IMR-90 (cell line): ENCODE results near the gene RPL14. TPM values are rescaled to one million over a fixed set of nuclear protein-coding genes. Genes with fewer than 3 reads are reported as not detected.

ENCODE experiments used
- ATAC-seq: fragments of 200-7000 bp; cut with Tn5 transposase; 2 replicates; pipeline ENCODE4 v1.9.1; 2020; ENCODE audit warnings: low read depth, mild to moderate bottlenecking, moderate library complexity
- BruUV-seq: library from RNA; stranded (reverse); fragments of 400-500 nt; replicated peaks from 2 replicates; lab custom pipeline; 2021; lab: Mats Ljungman, UMichigan
- CTCF ChIA-PET: fragments of 300-600 bp; formaldehyde crosslinking; extraction: SDS; loops from one replicate; lab custom pipeline; 2021; ENCODE audit warnings: antibody characterized with exemption; lab: Yijun Ruan, JAX
- POLR2A ChIA-PET: fragments of 300-600 bp; sonication (Branson Sonifier 250); formaldehyde crosslinking; loops from one replicate; lab custom pipeline; 2022; ENCODE audit warnings: antibody characterized with exemption; ENCODE audit not compliant: unreplicated experiment; lab: Charles Lee
- DNase-seq: peaks from one replicate; pipeline ENCODE4 v3.0.0; 2013
- H2AFZ ChIP-seq: replicated peaks from 2 replicates; pipeline ENCODE3; 2013; ENCODE audit warnings: low read length, mild to moderate bottlenecking; ENCODE audit not compliant: poor library complexity
- H2AK5ac ChIP-seq: 2 replicates; pipeline ENCODE4 v1.6.1; 2013; ENCODE audit warnings: low read depth, low read length, inconsistent platforms
- H2AK9ac ChIP-seq: replicated peaks from 2 replicates; pipeline ENCODE3; 2013; ENCODE audit warnings: mild to moderate bottlenecking, low read depth, low read length, moderate library complexity; ENCODE audit not compliant: poor library complexity
- H2BK120ac ChIP-seq: 2 replicates; pipeline ENCODE4 v1.6.1; 2013; ENCODE audit warnings: low read depth, low read length, inconsistent platforms
- H2BK15ac ChIP-seq: 3 replicates; pipeline ENCODE4 v1.6.1; 2013; ENCODE audit warnings: low read depth, low read length, inconsistent platforms
- H2BK20ac ChIP-seq: 2 replicates; pipeline ENCODE4 v1.6.1; 2013; ENCODE audit warnings: low read depth, mild to moderate bottlenecking, inconsistent platforms, low read length, moderate library complexity
- H2BK5ac ChIP-seq: 2 replicates; pipeline ENCODE4 v1.6.1; 2013; ENCODE audit warnings: mild to moderate bottlenecking, low read depth, low read length, inconsistent platforms; ENCODE audit not compliant: poor library complexity, severe bottlenecking
- H3K14ac ChIP-seq: replicated peaks from 2 replicates; pipeline ENCODE4 v1.6.1; 2013; ENCODE audit warnings: low read depth, low read length, inconsistent platforms
- H3K18ac ChIP-seq: 2 replicates; pipeline ENCODE4 v1.6.1; 2013; ENCODE audit warnings: low read depth, low read length, control low read depth
- H3K23ac ChIP-seq: 2 replicates; pipeline ENCODE4 v1.6.1; 2013; ENCODE audit warnings: low read depth, low read length, inconsistent platforms
- H3K27ac ChIP-seq: 2 replicates; pipeline ENCODE4 v1.5.1; 2013; ENCODE audit warnings: mild to moderate bottlenecking, control low read depth, low read length; ENCODE audit not compliant: insufficient read depth
- H3K27me3 ChIP-seq: 2 replicates; pipeline ENCODE4 v1.6.1; 2013; ENCODE audit warnings: low read length; ENCODE audit not compliant: control insufficient read depth, insufficient read depth
- H3K36me3 ChIP-seq: 2 replicates; pipeline ENCODE4 v1.6.1; 2013; ENCODE audit warnings: low read length, mixed read lengths; ENCODE audit not compliant: control insufficient read depth, insufficient read depth
- H3K4ac ChIP-seq: 2 replicates; pipeline ENCODE4 v1.6.1; 2013; ENCODE audit warnings: low read depth, low read length, inconsistent platforms
- H3K4me1 ChIP-seq: 2 replicates; pipeline ENCODE4 v1.6.1; 2013; ENCODE audit warnings: low read length, mixed read lengths; ENCODE audit not compliant: control insufficient read depth, insufficient read depth
- H3K4me2 ChIP-seq: 2 replicates; pipeline ENCODE4 v1.6.1; 2013; ENCODE audit warnings: low read depth, mild to moderate bottlenecking, control low read depth, low read length, moderate library complexity
- H3K4me3 ChIP-seq: 2 replicates; pipeline ENCODE4 v1.5.1; 2013; ENCODE audit warnings: low read depth, mild to moderate bottlenecking, control low read depth, low read length, moderate library complexity; ENCODE audit not compliant: insufficient read depth
- H3K56ac ChIP-seq: 2 replicates; pipeline ENCODE4 v1.6.1; 2013; ENCODE audit warnings: low read length, inconsistent platforms; ENCODE audit not compliant: insufficient read depth; ENCODE audit errors: extremely low read depth
- H3K79me1 ChIP-seq, 2 experiments: 2 replicates each; pipeline ENCODE4 v1.6.1; 2013; ENCODE audit warnings: low read length in 2 of 2, inconsistent platforms in 1 of 2, low read depth in 1 of 2
- H3K9ac ChIP-seq: 2 replicates; pipeline ENCODE4 v1.6.1; 2013; ENCODE audit warnings: low read depth, low read length, control low read depth
- H3K9me1 ChIP-seq: 2 replicates; pipeline ENCODE4 v1.6.1; 2013; ENCODE audit warnings: low read length, inconsistent platforms; ENCODE audit not compliant: insufficient read depth
- H3K9me3 ChIP-seq: 2 replicates; pipeline ENCODE4 v1.6.1; 2013; ENCODE audit warnings: low read length; ENCODE audit not compliant: control insufficient read depth, insufficient read depth
- H4K20me1 ChIP-seq: 2 replicates; pipeline ENCODE4 v1.6.1; 2013; ENCODE audit warnings: low read length, inconsistent platforms; ENCODE audit not compliant: insufficient read depth
- H4K5ac ChIP-seq: 2 replicates; pipeline ENCODE4 v1.6.1; 2013; ENCODE audit warnings: mild to moderate bottlenecking, low read depth, low read length, control low read depth
- H4K8ac ChIP-seq, 2 experiments: 2 replicates each; pipeline ENCODE4 v1.6.1; 2013; ENCODE audit warnings: low read depth in 2 of 2, low read length in 2 of 2, control low read depth in 1 of 2, inconsistent platforms in 1 of 2
- H4K91ac ChIP-seq: 2 replicates; pipeline ENCODE4 v1.6.1; 2013; ENCODE audit warnings: low read depth, low read length, inconsistent platforms; ENCODE audit not compliant: insufficient read depth
- BHLHE40 ChIP-seq: fragments of 150-350 bp; IDR thresholded peaks from 2 replicates; pipeline ENCODE4 v1.6.1; 2016; ENCODE audit warnings: mild to moderate bottlenecking, low read depth, low read length
- ELK1 ChIP-seq: fragments of 150-350 bp; IDR thresholded peaks from 2 replicates; pipeline ENCODE4 v1.6.1; 2016; ENCODE audit warnings: low read depth, mild to moderate bottlenecking, low read length, moderate library complexity, borderline replicate concordance
- MAZ ChIP-seq: IDR thresholded peaks from 2 replicates; pipeline ENCODE4 v1.6.1; 2012; ENCODE audit warnings: low read depth, mild to moderate bottlenecking, low read length, improper control_type of control experiment, moderate library complexity, borderline replicate concordance
- MXI1 ChIP-seq: IDR thresholded peaks from 2 replicates; pipeline ENCODE4 v1.6.1; 2012; ENCODE audit warnings: low read depth, mild to moderate bottlenecking, low read length, moderate library complexity, borderline replicate concordance
- RCOR1 ChIP-seq: IDR thresholded peaks from 2 replicates; pipeline ENCODE4 v1.6.1; 2012; ENCODE audit warnings: mild to moderate bottlenecking, low read length, improper control_type of control experiment; ENCODE audit not compliant: insufficient replicate concordance
- RFX5 ChIP-seq: IDR thresholded peaks from 2 replicates; pipeline ENCODE4 v1.8.0; 2012; ENCODE audit warnings: low read depth, mild to moderate bottlenecking, low read length, moderate library complexity
- SMC3 ChIP-seq: fragments of 150-350 bp; IDR thresholded peaks from 2 replicates; pipeline ENCODE4 v1.6.1; 2016; ENCODE audit warnings: low read depth, mild to moderate bottlenecking, antibody characterized with exemption, low read length, moderate library complexity
- USF2 ChIP-seq: fragments of 150-350 bp; IDR thresholded peaks from 2 replicates; pipeline ENCODE4 v1.6.1; 2017; ENCODE audit warnings: mild to moderate bottlenecking, antibody characterized with exemption, low read length, low read depth
- WGBS, 2 experiments: methylation state at CpG; one replicate each; pipeline versions ENCODE4 v1.1.5 to v1.1.7; 2013; ENCODE audit warnings: missing lambda C conversion rate in 2 of 2; ENCODE audit not compliant: insufficient read length in 1 of 2; ENCODE audit errors: extremely low coverage in 2 of 2; 5-methylcytosine and 5-hydroxymethylcytosine counted together
- dilution Hi-C: fragments of 300-500 bp; cut with HindIII; formaldehyde crosslinking; loops from one replicate; pipeline ENCODE4 v1.14.3; 2018; ENCODE audit warnings: low sequenced_read_pairs; ENCODE audit not compliant: unreplicated experiment
- in situ Hi-C: fragments of 300-500 bp; cut with MboI; formaldehyde crosslinking; loops from 3 replicates; pipeline ENCODE4 v1.14.3; 2019; ENCODE audit warnings: low sequenced_read_pairs, inconsistent platforms, mixed read lengths
- intact Hi-C: fragments of 100-400 bp; cut with micrococcal nuclease; formaldehyde crosslinking; loops from 2 replicates; pipeline ENCODE4 v1.10.0; 2022
- polyA plus RNA-seq, 3 experiments: library from polyadenylated mRNA; depleted of rRNA; stranded (reverse); fragments of >200 nt; gene quantifications; 2 replicates each; pipeline ENCODE4 v1.2.3, GENCODE V29; 2012; ENCODE audit warnings: low replicate concordance in 1 of 3
- total RNA-seq: library from RNA; depleted of rRNA; stranded (reverse); fragments of >200 nt; gene quantifications from 2 replicates; pipeline ENCODE4 v1.2.3, GENCODE V29; 2012
- TF ChIP-seq, protein P1 (sequence below): conservative IDR thresholded peaks from 2 replicates; pipeline ENCODE4 v1.5.1; 2012; ENCODE audit warnings: mild to moderate bottlenecking, low read depth, low read length, improper control_type of control experiment

RPL14 gene
- total and polyA plus RNA-seq, 2 of the 4 experiments (the other 2 are of a cell fraction) = 142 to 492 TPM

GRCh38 chr3:40427045-40427669, 30.0 kb upstream of the RPL14 start:
- POLR2A ChIA-PET = no interaction called here
- H3K4me2 ChIP-seq = no peak overlapping the region
- H3K4me3 ChIP-seq = no peak overlapping the region
- no peak for DNase-seq
- in situ Hi-C loops = no loop called here
- H3K27ac ChIP-seq = no peak overlapping the region
- H2BK120ac ChIP-seq = no peak overlapping the region
- no peaks in the 10 kb centered on the region for H3K9me1 ChIP-seq
- dilution Hi-C loops = no loop called here
- CTCF ChIA-PET = no interaction called here
- no peak overlapping the region for H4K91ac ChIP-seq
- BruUV-seq = no TSS peak
- H2BK5ac ChIP-seq = no peak overlapping the region
- no peaks in the 10 kb centered on the region for H3K9me3 ChIP-seq
- no peak overlapping the region for H2BK15ac ChIP-seq
- no peak overlapping the region for H2AFZ ChIP-seq
- H3K79me1 ChIP-seq = no peaks in the 10 kb centered on the region
- H3K4ac ChIP-seq = no peak overlapping the region
- no peaks in the 10 kb centered on the region for H4K20me1 ChIP-seq
- no peak overlapping the region for H2AK9ac ChIP-seq
- H3K36me3 ChIP-seq = no peaks in the 10 kb centered on the region
- TF ChIP-seq MAZ (no peak), MXI1 (no peak), USF2 (no peak), RCOR1 (no peak), RFX5 (no peak), BHLHE40 (no peak), SMC3 (no peak), ELK1 (no peak)
- TF ChIP-seq, protein P1, sequence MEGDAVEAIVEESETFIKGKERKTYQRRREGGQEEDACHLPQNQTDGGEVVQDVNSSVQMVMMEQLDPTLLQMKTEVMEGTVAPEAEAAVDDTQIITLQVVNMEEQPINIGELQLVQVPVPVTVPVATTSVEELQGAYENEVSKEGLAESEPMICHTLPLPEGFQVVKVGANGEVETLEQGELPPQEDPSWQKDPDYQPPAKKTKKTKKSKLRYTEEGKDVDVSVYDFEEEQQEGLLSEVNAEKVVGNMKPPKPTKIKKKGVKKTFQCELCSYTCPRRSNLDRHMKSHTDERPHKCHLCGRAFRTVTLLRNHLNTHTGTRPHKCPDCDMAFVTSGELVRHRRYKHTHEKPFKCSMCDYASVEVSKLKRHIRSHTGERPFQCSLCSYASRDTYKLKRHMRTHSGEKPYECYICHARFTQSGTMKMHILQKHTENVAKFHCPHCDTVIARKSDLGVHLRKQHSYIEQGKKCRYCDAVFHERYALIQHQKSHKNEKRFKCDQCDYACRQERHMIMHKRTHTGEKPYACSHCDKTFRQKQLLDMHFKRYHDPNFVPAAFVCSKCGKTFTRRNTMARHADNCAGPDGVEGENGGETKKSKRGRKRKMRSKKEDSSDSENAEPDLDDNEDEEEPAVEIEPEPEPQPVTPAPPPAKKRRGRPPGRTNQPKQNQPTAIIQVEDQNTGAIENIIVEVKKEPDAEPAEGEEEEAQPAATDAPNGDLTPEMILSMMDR = no peak
- H4K8ac ChIP-seq = no peak overlapping the region
- H3K27me3 ChIP-seq = no peaks in the 10 kb centered on the region
- intact Hi-C loops = no loop called here
- WGBS, 2 experiments = 40% methylated on average over 1 of the region's 8 CpGs; no CpG with 5 or more reads in 1 of the 2 experiments
- H2BK20ac ChIP-seq = no peak overlapping the region
- no peak overlapping the region for H3K14ac ChIP-seq
- H3K9ac ChIP-seq = no peak overlapping the region
- H3K4me1 ChIP-seq = no peaks in the 10 kb centered on the region
- no peak for ATAC-seq
- no peak overlapping the region for H2AK5ac ChIP-seq
- no peak overlapping the region for H3K56ac ChIP-seq
- H3K18ac ChIP-seq = no peak overlapping the region
- H3K23ac ChIP-seq = no peak overlapping the region
- no peak overlapping the region for H4K5ac ChIP-seq
